Epidermal melanocyte (primary cell): ENCODE measurements around the gene PLCB4.

Experiments used
- DNase-seq: peaks from one replicate; pipeline ENCODE4 v3.0.0; 2011; ENCODE audit warnings: low spot score; ENCODE audit not compliant: insufficient read length

Gene PLCB4

DNA sequence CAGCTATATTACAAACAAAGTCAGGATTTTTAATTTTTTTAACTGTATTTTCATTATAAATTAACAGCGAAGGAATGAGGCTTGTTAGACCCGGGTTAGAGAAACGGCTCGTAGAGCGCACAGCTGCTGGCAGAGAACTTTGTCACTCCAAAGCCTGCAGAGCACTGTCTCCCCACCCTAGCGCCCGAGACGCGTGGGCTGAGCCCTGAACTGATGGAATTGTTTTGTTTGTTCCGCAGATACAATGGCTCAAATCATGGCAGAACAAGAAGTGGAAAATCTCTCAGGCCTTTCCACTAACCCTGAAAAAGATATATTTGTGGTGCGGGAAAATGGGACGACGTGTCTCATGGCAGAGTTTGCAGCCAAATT, 446.3 kb downstream of the PLCB4 start:
- no peak for DNase-seq

DNA sequence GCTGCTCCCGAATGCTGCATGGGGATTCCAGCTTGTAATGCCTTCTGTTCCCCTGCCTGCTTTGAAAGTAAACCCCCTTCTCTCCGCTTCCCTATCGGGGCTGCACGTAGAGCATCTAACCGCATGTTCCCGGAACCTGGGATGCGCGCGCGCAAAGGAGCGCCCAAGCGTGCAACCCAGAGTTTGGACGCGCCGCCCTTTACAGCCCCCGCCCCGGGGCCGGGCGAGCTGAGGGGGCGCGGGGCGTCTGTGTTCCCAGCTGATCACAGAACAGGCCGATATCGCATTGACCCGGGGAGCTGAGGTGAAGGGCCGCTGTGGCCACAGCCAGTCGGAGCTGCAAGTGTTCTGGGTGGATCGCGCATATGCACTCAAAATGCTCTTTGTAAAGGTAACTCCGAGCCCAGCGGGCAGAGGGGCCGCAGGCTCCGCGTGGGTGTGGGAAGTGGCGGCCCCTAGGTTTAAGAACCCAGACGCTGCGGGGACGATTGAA, 446.9 kb downstream of the PLCB4 start:
- no peak for DNase-seq

DNA sequence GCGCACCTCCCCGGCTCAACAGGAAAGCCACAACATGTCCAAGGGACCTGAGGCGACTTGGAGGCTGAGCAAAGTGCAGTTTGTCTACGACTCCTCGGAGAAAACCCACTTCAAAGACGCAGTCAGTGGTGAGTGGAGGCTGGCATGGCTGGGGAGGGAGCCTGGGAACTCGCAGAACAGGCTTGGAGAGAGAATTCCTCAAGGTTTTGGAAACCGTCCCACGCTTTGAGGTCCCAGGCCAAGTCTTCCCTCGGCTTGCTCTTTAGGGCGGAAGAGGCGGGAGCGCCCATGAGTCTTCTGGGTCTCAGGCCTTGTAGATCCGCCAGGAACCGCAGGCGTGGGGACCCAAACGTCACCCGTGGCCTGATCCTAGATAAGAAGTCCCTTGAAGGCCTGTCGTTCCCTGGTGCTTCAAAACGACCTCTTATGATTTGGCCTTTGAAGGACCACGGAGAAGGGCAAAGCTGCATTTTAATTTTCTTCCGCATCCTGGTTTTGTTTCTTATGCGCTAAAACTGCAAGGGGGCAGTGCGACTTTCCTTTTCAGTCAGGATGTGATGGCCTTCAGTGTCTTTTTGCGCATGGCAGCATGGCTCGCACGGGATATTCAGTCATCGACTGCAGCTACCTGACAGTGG, 447.5 kb downstream of the PLCB4 start:
- DNase-seq, result no peak

DNA sequence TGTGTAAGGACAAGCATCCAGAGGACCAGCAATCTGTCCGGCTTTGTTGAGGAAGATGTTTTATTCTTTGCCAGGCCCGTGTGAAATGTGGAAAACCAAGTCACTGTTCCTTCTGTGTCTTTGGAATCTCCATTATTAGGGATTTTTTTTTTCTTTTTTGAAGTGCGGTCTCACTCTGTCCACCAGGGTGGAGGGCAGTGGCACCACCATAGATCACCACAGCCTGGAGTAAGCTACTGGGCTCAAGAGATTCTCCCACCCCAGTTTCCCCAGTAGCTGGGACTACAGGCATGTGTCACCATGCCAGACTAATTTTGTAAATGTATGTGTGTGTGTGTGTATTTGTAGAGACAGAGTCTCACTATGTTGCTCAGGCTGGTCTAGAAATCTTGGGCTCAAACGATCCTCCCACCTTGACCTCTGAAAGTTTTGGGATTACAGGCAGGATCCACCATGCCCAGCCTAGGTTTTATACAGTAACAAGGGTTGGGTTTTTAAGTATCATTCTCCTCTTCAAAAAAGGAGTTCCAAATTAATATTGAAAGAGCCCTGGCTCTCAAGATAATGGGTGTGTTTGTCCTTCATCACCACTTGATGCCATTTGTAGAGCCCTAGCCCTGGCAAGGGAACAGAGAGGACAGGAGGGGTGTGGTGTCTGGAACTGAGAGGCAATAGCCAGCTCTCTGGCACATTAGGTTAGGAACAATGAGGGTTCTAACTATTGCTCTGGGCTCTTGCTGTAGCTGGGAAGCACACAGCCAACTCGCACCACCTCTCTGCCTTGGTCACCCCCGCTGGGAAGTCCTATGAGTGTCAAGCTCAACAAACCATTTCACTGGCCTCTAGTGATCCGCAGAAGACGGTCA, 448.6 kb downstream of the PLCB4 start:
- no peak for DNase-seq

DNA sequence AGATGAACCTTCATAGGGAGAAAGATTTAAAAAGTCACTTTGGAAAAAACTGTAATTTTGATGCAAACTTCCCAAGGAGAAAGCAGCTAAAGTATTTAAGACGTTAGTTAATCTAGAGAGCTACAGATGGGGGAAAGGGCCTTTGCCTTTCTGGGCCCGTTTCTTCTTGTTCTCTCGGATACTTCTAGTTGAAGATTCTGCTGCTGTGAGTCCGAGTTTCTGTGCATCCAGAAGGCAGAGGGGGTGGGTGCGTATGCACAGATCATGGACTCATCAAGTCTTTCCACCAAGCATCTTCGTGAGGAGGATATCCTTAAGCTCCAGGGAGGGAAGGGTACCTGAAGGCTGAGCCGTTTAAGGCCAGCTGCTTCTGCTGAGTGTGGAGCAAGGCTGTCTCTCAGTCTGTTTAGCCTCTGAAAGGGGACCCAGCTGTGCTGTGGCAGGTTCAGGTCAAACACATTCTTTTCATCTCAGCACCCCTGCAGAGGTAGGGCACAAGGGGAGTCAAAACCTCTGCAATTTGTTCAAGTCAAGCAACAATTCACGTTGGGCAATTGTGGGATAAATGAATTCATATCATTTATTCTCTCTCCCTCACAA, 449.8 kb downstream of the PLCB4 start:
- no peak for DNase-seq

DNA sequence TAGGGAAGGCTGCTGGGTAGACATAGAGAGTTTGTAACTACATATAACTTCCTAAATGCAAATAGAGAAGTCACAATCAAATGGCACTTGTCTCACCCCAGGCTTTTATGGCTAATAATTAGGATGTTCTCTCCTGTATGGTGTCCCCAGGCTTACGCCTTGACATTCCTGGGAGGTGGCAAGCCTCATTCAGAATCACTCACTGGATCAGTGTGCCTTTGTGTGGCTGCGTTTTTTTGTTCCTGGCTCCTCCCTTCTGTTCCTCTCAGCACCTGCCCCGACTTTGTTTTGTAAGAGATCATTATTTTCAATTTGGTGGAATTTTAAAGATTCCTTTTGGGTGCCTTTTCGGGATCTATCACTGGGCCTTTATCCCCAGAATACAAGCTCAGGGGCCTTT, 451.2 kb downstream of the PLCB4 start:
- no peak for DNase-seq

DNA sequence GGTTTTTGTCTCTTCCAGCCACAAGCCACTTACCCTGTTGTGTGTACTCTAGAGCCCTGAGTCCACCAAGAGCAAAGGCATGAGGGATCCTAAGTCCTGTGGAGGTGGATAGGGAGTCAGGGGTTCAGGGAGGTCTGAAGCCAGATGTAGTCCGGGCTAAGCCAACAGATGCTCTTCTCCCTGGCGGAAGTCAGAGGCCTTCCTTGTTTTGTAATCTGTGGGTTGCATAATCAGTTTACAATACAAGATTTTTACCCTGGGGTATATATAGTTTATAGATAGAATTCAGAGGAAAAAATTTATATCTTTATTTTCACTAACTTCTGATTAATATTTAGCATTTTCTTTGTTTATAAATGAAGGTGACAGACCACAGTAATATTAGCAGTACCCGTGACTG, 454.7 kb downstream of the PLCB4 start:
- DNase-seq, result no peak
